Measurements from ENCODE around the gene HSD17B2.
"Not testable (repeated sequence)": the region's sequence is repeated elsewhere in the genome, so short reads cannot be mapped to it uniquely, and the experiment has no call there.

The HSD17B2 gene

GRCh38 chr16:82135844-82136243 is 100.8 kb downstream of the HSD17B2 start:
- DNase-seq (ENCODE audit: low read depth) = no peak

- DNase-seq (ENCODE audit: low read depth) = no peak
These were observed 102.1 kb downstream of the HSD17B2 start for GRCh38 chr16:82136956-82137821.

GRCh38 chr16:82137822-82138167 is 102.7 kb downstream of the HSD17B2 start:
- DNase-seq (ENCODE audit: low read depth) = no peak

DNA sequence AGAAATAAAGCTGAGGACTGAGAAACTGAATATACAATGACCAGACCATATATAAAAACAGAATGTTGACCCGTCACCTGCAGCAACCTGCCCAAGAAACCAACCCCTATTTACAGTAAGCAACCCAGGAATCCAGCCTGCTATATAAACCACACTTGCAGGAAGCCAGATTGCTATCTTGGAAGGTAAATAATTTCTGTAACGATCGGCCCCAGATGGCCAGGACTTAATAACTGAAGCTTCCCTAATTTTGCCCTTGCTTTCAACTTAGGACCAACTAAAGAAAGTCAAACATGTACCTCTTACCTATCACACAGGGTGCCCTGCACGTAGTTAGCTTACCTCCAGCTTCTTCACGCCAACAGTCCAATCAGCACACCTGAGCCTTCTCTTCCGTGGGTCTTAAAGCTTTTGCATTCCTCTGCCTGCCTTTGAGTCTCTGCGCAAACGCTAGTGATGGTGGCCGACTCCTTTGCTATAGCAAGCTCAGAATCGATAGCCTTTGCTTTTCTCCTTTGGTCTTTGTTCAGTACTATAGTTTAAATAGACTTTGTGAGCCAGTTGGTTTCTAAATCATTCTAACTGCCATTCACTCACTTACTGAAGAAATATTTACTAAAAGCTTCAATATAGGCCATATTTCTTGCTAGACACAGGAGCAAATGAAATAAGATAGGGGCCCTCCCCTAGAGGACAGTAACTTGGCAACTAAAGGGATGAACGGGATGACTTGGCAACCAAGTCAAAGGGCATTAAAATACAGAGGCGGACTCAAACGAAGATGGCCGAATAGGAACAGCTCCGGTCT is 103.6 kb downstream of the HSD17B2 start:
- DNase-seq (ENCODE audit: low read depth) = no peak

DNA sequence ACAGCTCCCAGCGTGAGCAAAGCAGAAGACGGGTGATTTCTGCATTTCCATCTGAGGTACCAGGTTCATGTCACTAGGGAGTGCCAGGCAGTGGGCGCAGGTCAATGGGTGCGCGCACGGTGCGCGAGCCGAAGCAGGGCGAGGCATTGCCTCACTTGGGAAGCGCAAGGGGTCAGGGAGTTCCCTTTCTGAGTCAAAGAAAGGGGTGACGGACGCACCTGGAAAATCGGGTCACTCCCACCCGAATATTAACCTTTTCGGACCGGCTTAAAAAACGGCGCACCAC is 104.2 kb downstream of the HSD17B2 start:
- DNase-seq (ENCODE audit: low read depth) = not testable (repeated sequence)

DNA sequence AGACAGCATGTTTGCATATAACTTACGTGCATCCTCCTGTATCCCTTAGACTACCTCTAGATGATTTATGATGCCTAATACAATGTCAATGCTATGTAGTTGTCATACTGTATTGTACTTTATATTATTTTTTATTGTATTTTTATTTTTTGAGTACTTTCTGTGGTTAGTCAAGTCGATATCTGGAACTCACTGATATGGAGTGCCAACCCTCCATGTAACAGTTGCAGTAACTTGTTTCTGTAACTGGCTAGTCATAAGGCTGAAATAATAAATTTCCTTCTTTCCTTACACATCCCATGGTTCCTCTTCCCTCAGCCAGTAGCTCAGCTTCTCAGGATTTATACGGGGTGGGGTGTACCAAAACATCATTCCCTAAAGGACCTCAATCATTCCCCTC is 111.5 kb downstream of the HSD17B2 start:
- DNase-seq (ENCODE audit: low read depth) = no peak

DNA sequence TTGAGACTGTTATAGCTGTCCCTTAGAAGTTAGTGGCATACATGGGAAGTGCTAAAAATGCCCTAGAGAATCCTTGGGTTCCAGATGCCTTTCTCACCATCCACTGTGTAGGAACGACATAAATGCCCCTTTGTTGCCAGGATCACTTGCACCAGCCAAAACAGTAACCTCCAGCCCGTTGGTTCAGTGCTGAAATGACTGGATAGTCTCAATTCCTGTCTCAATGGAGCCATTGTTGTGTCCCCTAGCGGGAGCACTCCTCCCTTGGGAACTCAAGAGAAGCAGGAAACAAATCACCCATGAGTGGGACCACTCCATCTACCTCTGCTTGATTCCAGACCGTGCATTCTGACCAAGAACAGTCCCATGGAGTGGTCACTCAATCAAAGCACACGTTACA is 111.9 kb downstream of the HSD17B2 start:
- no peak for DNase-seq (ENCODE audit: low read depth)

GRCh38 chr16:82147546-82147945 is 112.5 kb downstream of the HSD17B2 start:
- DNase-seq (ENCODE audit: low read depth) = no peak

Data from activated T-cell treated with anti-CD3 and anti-CD28 coated beads for 1 hour (primary cell).